Progenitor cell of endocrine pancreas (in vitro differentiated cells): ENCODE data around the gene ECHS1. TPM values are rescaled to one million over a fixed set of nuclear protein-coding genes. Genes with fewer than 3 reads are reported as not detected.

Source experiments
- DNase-seq: peaks from one replicate; pipeline ENCODE4 v3.0.0; 2021; ENCODE audit warnings: low spot score; ENCODE audit not compliant: unreplicated experiment
- H3K27ac Mint-ChIP-seq: 2 replicates; pipeline ENCODE4 v1.8.0; 2021; ENCODE audit warnings: mild to moderate bottlenecking, moderate library complexity, mixed read lengths
- H3K27me3 Mint-ChIP-seq: 2 replicates; pipeline ENCODE4 v1.8.0; 2021; ENCODE audit warnings: mixed read lengths
- H3K36me3 Mint-ChIP-seq: 2 replicates; pipeline ENCODE4 v1.8.0; 2022; ENCODE audit warnings: mixed read lengths; ENCODE audit not compliant: insufficient read depth
- H3K4me1 Mint-ChIP-seq: 2 replicates; pipeline ENCODE4 v1.8.0; 2021; ENCODE audit warnings: low read depth, mixed read lengths
- H3K4me3 Mint-ChIP-seq: 2 replicates; pipeline ENCODE4 v1.8.0; 2021; ENCODE audit warnings: low read depth, mild to moderate bottlenecking, moderate library complexity, mixed read lengths
- H3K9me3 Mint-ChIP-seq: 2 replicates; pipeline ENCODE4 v1.8.0; 2021; ENCODE audit warnings: low read depth, mixed read lengths
- total RNA-seq: library from RNA; stranded (reverse); gene quantifications from 2 replicates; pipeline ENCODE4 v1.2.1, GENCODE V29; 2021
- TF ChIP-seq, protein P1 (sequence below): fragments of 200-600 bp; sonication (generic); IDR thresholded peaks from one replicate; pipeline ENCODE4 v1.5.0; 2021; ENCODE audit warnings: antibody characterized with exemption, mild to moderate bottlenecking; ENCODE audit not compliant: unreplicated experiment

ECHS1 gene
- total RNA-seq, 1 donor from 2014 or later = 91.4 TPM

GRCh38 chr10:133336118-133336576 is 37.0 kb downstream of the ECHS1 start:
- TF ChIP-seq, protein P1, sequence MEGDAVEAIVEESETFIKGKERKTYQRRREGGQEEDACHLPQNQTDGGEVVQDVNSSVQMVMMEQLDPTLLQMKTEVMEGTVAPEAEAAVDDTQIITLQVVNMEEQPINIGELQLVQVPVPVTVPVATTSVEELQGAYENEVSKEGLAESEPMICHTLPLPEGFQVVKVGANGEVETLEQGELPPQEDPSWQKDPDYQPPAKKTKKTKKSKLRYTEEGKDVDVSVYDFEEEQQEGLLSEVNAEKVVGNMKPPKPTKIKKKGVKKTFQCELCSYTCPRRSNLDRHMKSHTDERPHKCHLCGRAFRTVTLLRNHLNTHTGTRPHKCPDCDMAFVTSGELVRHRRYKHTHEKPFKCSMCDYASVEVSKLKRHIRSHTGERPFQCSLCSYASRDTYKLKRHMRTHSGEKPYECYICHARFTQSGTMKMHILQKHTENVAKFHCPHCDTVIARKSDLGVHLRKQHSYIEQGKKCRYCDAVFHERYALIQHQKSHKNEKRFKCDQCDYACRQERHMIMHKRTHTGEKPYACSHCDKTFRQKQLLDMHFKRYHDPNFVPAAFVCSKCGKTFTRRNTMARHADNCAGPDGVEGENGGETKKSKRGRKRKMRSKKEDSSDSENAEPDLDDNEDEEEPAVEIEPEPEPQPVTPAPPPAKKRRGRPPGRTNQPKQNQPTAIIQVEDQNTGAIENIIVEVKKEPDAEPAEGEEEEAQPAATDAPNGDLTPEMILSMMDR = no peak
- DNase-seq = no peak
- peaks cover 34% of the 10 kb centered on the region for H3K27me3 Mint-ChIP-seq
- H3K4me1 Mint-ChIP-seq = peaks cover 2% of the 10 kb centered on the region
- no peak overlapping the region for H3K4me3 Mint-ChIP-seq
- peaks cover 4% of the 10 kb centered on the region for H3K9me3 Mint-ChIP-seq
- peaks cover 1% of the 10 kb centered on the region for H3K36me3 Mint-ChIP-seq
- no peak overlapping the region for H3K27ac Mint-ChIP-seq

- DNase-seq = no peak
Measured at GRCh38 chr10:133335246-133336117, 37.7 kb downstream of the ECHS1 start.

DNA sequence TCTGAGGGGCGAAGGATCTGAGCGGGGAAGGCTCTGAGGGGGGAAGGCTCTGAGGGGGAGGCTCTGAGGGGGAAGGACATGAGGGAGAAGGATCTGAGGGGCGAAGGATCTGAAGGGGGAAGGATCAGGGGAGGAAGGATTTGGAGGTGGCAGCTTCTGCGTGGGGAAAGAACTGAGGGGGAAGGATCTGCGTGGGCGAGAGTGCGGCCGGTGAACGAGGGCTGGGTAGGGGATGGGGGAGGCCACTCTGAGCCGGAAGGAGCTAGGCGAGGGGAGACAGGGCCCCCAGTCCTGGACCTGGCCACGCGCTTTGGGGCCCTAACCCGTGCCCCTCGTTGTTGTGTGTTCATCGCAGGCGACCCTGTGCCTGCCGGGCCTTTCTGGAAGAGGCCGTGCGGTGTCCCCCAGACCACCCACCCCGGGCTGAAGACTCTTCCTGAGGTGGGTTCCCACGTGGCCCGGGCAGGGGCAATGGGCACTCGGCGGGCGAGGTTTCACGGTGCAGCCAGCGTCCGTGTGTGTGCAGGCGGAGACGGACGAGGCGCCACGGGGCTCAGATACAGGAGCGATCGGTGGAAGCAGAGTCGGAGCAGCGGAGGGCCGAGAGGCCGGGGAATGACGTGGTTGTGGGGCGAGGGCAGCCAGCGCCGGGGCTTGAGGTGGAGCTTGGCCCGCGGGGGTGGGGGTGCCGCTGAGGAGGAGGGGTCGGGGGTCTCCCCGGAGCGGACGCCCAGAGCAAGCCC is 38.5 kb downstream of the ECHS1 start:
- no peak for DNase-seq
- TF ChIP-seq, protein P1 = no peak
- peak overlapping the region; percentile 67 for H3K27ac Mint-ChIP-seq
- peaks cover 2% of the 10 kb centered on the region for H3K4me1 Mint-ChIP-seq
- peaks cover 1% of the 10 kb centered on the region for H3K36me3 Mint-ChIP-seq
- peak overlapping the region; percentile 56 for H3K4me3 Mint-ChIP-seq
- H3K9me3 Mint-ChIP-seq = peaks cover 4% of the 10 kb centered on the region
- peaks cover 42% of the 10 kb centered on the region for H3K27me3 Mint-ChIP-seq

More at GRCh38 chr10:133335246-133336117, 37.7 kb downstream of the ECHS1 start:
- H3K9me3 Mint-ChIP-seq = peaks cover 4% of the 10 kb centered on the region
- peaks cover 37% of the 10 kb centered on the region for H3K27me3 Mint-ChIP-seq
- peaks cover 1% of the 10 kb centered on the region for H3K36me3 Mint-ChIP-seq
- H3K4me1 Mint-ChIP-seq = peaks cover 2% of the 10 kb centered on the region
- no peak overlapping the region for H3K4me3 Mint-ChIP-seq
- TF ChIP-seq, protein P1 = no peak
- H3K27ac Mint-ChIP-seq = no peak overlapping the region

- TF ChIP-seq, protein P1 = no peak
- Mint-ChIP-seq H3K36me3 (peaks cover 1% of the 10 kb centered on the region), H3K27me3 (peaks cover 54% of the 10 kb centered on the region), H3K27ac (no peak overlapping the region), H3K4me1 (peaks cover 2% of the 10 kb centered on the region), H3K4me3 (no peak overlapping the region), H3K9me3 (peaks cover 4% of the 10 kb centered on the region)
- no peak for DNase-seq
Measured at GRCh38 chr10:133332936-133333699, 40.0 kb downstream of the ECHS1 start.
